ENCODE results near the gene MITF.

Gene MITF

GRCh38 chr3:69842789-69843188 is 103.5 kb downstream of the MITF start:
- DNase-seq: no peak

GRCh38 chr3:69844706-69845105 is 105.4 kb downstream of the MITF start:
- no peak for DNase-seq

- no peak for DNase-seq
Measured at GRCh38 chr3:69847303-69847702, 108.0 kb downstream of the MITF start.

- no peak for DNase-seq
Measured at GRCh38 chr3:69848113-69848512, 108.8 kb downstream of the MITF start.

- DNase-seq: no peak
Measured at GRCh38 chr3:69850849-69851248, 111.6 kb downstream of the MITF start.

- DNase-seq: no peak
Measured at GRCh38 chr3:69853027-69853426, 113.8 kb downstream of the MITF start.

- no peak for DNase-seq
Measured at GRCh38 chr3:69855436-69856162, 116.3 kb downstream of the MITF start.

GRCh38 chr3:69856965-69857705 is 117.9 kb downstream of the MITF start:
- DNase-seq: no peak

GRCh38 chr3:69861556-69861955 is 122.3 kb downstream of the MITF start:
- no peak for DNase-seq

- DNase-seq: no peak
Measured at GRCh38 chr3:69864141-69864540, 124.9 kb downstream of the MITF start.

GRCh38 chr3:69864766-69865165 is 125.5 kb downstream of the MITF start:
- no peak for DNase-seq

- DNase-seq: no peak
Measured at GRCh38 chr3:69865925-69866679, 126.8 kb downstream of the MITF start.

GRCh38 chr3:69866988-69867720 is 127.9 kb downstream of the MITF start:
- no peak for DNase-seq

GRCh38 chr3:69867941-69868505 is 128.8 kb downstream of the MITF start:
- DNase-seq: no peak

GRCh38 chr3:69868841-69869420 is 129.7 kb downstream of the MITF start:
- no peak for DNase-seq

- DNase-seq: no peak
Measured at GRCh38 chr3:69869643-69870042, 130.4 kb downstream of the MITF start.

GRCh38 chr3:69871251-69871650 is 132.0 kb downstream of the MITF start:
- DNase-seq: no peak

- no peak for DNase-seq
Measured at GRCh38 chr3:69871868-69872267, 132.6 kb downstream of the MITF start.

- DNase-seq: no peak
Measured at GRCh38 chr3:69872783-69873378, 133.6 kb downstream of the MITF start.

GRCh38 chr3:69876073-69876472 is 136.8 kb downstream of the MITF start:
- DNase-seq: no peak

- no peak for DNase-seq
Measured at GRCh38 chr3:69878254-69878653, 139.0 kb downstream of the MITF start.

GRCh38 chr3:69879051-69879450 is 139.8 kb downstream of the MITF start:
- no peak for DNase-seq

All from GOT3 (cell line).